Breast epithelium (tissue), 4 donors: ENCODE measurements around the gene ARMC10. TPM values are rescaled to one million over a fixed set of nuclear protein-coding genes. Genes with fewer than 3 reads are reported as not detected.
"Not testable (repeated sequence)": the region's sequence is repeated elsewhere in the genome, so short reads cannot be mapped to it uniquely, and the experiment has no call there.

Experiments used
- DNase-seq, 2 donors: peaks; one replicate each; pipeline ENCODE4 v3.0.0-alpha.2; 2019; ENCODE audit warnings: low spot score in 2 of 2
- H3K27ac ChIP-seq, 2 donors: fragments of 200-600 bp; sonication (generic) in 1 of 2; one replicate each; pipeline ENCODE4 v1.5.1; 2016 to 2019; ENCODE audit warnings: mild to moderate bottlenecking in 1 of 2
- H3K27me3 ChIP-seq, 2 donors: fragments of 200-600 bp; sonication (generic) in 1 of 2; one replicate each; pipeline versions ENCODE4 v1.5.1 to v1.6.0; 2017 to 2019; ENCODE audit warnings: control low read depth in 1 of 2, mild to moderate bottlenecking in 1 of 2
- H3K36me3 ChIP-seq: fragments of 200-600 bp; one replicate; pipeline ENCODE4 v1.5.1; 2019
- H3K4me1 ChIP-seq, 2 donors: fragments of 200-600 bp; sonication (generic); one replicate each; pipeline ENCODE4 v1.5.1; 2016 to 2019; ENCODE audit warnings: control low read depth in 1 of 2
- H3K4me3 ChIP-seq, 3 donors: fragments of 200-600 bp; sonication (generic); 1 replicate in 2 of 3; 2 replicates in 1 of 3; pipeline ENCODE4 v1.5.1; 2016 to 2019; ENCODE audit warnings: mild to moderate bottlenecking in 3 of 3, moderate library complexity in 2 of 3
- H3K9me3 ChIP-seq, 2 donors: fragments of 200-600 bp; sonication (generic) in 1 of 2; one replicate each; pipeline ENCODE4 v1.5.1; 2016 to 2019; ENCODE audit warnings: control low read depth in 1 of 2
- POLR2A ChIP-seq: fragments of 450-650 bp; IDR thresholded peaks from one replicate; pipeline ENCODE4 v1.6.1; 2016; ENCODE audit warnings: antibody characterized with exemption, mild to moderate bottlenecking, moderate library complexity
- POLR2AphosphoS5 ChIP-seq, 3 donors: sonication (generic); formaldehyde crosslinking; IDR thresholded peaks; one replicate each; pipeline ENCODE4 v1.6.1; 2017; ENCODE audit warnings: antibody characterized with exemption in 3 of 3
- intact Hi-C: fragments of 100-400 bp; cut with DNase I; formaldehyde crosslinking; loops from one replicate; pipeline ENCODE4 v1.15.1; 2023; ENCODE audit warnings: low total_unique reads
- total RNA-seq, 3 donors: library from RNA; depleted of rRNA; stranded (reverse); fragments of >200 nt; gene quantifications; one replicate each; pipeline ENCODE4 v1.1.0, GENCODE V29; 2016
- TF ChIP-seq, protein P1 (sequence below), 3 donors: fragments of 450-650 bp; IDR thresholded peaks; one replicate each; pipeline ENCODE4 v1.5.1; 2016 to 2017; ENCODE audit warnings: antibody characterized with exemption in 3 of 3, mild to moderate bottlenecking in 3 of 3, moderate library complexity in 3 of 3

ARMC10 gene
- total RNA-seq, result 10 to 100 TPM; 47.0 to 55.4 (median 49.8) TPM

DNA sequence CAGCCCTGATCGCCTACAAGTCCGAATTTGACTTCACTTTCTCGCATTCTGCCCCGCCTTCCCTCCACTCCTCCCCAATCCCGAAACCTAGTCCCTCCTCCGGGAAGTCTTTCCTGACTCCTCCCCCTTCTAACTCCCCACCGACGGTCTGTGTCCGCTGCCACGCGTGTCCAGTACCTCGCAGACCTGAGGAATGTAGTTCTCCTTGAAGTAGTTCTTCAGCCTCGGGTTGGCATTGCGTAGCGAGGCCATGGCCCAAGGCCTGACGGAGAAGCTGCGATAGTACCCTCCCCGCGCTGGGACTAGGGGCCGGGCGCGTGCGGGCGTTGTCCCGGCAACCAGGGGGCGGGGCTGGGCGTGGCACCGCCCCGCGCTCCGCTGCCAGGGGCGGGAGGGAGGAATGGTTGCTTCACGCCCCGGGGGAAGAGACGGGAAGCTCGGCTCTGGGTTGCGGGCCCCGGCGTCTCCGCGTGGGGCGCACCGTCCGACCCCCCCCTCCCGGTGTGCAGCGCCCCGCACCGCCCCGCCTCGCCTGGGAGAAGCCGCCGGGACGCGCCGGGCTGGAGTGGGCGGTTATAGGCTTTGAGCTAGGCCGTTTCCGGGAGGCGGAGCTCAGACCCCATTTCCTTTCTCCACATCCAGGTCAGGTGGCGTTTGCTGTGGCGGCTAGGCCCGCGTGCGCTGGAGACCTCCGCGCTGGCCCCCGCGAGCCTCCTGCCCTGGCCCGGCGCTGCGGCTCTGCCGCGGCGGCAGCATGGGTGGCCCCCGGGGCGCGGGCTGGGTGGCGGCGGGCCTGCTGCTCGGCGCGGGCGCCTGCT, at the start of gene ARMC10, which contains the start of gene FBXL13:
ARMC10 (plus strand) TSS at position 622 of the 818 bp plus-strand sequence; CDS start at position 755, 133 bp downstream.
FBXL13 (minus strand) TSS at position 278 of the 818 bp plus-strand sequence.
- TF ChIP-seq POLR2A (no peak), POLR2AphosphoS5 (IDR thresholded peaks at IDR 0.05) (peak; percentile 64 to 82 (median 78))
- TF ChIP-seq, protein P1, sequence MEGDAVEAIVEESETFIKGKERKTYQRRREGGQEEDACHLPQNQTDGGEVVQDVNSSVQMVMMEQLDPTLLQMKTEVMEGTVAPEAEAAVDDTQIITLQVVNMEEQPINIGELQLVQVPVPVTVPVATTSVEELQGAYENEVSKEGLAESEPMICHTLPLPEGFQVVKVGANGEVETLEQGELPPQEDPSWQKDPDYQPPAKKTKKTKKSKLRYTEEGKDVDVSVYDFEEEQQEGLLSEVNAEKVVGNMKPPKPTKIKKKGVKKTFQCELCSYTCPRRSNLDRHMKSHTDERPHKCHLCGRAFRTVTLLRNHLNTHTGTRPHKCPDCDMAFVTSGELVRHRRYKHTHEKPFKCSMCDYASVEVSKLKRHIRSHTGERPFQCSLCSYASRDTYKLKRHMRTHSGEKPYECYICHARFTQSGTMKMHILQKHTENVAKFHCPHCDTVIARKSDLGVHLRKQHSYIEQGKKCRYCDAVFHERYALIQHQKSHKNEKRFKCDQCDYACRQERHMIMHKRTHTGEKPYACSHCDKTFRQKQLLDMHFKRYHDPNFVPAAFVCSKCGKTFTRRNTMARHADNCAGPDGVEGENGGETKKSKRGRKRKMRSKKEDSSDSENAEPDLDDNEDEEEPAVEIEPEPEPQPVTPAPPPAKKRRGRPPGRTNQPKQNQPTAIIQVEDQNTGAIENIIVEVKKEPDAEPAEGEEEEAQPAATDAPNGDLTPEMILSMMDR (IDR thresholded peaks at IDR 0.05), result peak in 2 of 3 donors; percentile 23 to 37
- peak within 1 kb of the TSS; percentile 92 to 98 for H3K27ac ChIP-seq
- peaks cover 0 to 12% of the 10 kb centered on the region in 2 donors for H3K4me1 ChIP-seq
- H3K4me3 ChIP-seq, result peak within 1 kb of the TSS; percentile 77 to 93 (median 78)
- H3K27me3 ChIP-seq, result no peaks in the 10 kb centered on the region
- DNase-seq, result peak; percentile 83 to 85
- H3K9me3 ChIP-seq, result no peaks in the 10 kb centered on the region
- intact Hi-C loops, result no loop called here
- no peaks in the 10 kb centered on the region for H3K36me3 ChIP-seq

DNA sequence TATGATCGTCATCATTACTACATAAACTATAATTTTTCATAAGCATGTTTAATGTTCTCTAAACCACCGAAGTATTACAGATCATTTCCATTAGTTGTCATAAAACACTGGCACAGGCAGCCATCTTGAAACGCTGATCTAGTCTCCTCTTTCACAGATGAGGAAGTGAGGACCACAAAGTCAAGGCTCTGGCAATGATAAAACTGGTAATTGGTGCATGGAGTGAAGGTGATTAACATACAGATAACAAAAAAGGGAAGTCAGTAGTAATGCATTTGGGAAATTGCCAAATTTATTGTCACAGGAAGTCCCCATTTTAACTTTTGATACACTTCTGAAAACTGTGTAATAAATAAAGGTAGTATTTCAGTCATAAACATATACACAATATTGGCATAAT, 49.6 kb upstream of the ARMC10 start:
- Histone ChIP-seq H3K4me3 (no peak overlapping the region), H3K27me3 (no peaks in the 10 kb centered on the region), H3K27ac (no peak overlapping the region), H3K4me1 (no peaks in the 10 kb centered on the region), H3K36me3 (no peaks in the 10 kb centered on the region), H3K9me3 (no peaks in the 10 kb centered on the region)
- TF ChIP-seq, protein P1 (IDR thresholded peaks at IDR 0.05), result no peak
- TF ChIP-seq POLR2A, result no peak
- TF ChIP-seq POLR2AphosphoS5 (IDR thresholded peaks at IDR 0.05), result no peak
- intact Hi-C loops, result no loop called here
- DNase-seq, result no peak

DNA sequence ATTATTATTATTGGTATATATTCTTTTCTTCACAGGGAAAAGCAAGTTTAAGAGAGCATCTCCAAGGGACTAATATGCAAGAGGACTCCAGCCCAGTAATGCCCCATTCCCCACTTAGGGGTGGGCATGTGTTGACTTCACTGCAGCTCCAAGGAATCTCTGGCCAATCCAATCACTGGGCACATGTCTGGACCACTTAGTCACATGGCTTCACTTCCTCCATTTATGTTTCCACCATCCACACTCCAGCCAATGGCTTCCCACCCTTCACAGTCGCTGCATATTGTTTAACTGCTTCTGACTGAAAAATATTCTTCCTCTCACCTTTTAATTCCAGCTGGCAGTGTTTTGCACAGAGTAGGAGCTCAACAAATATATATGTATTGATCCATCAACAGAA, 43.9 kb upstream of the ARMC10 start:
- no peak for DNase-seq
- TF ChIP-seq POLR2A (no peak), POLR2AphosphoS5 (IDR thresholded peaks at IDR 0.05) (no peak)
- TF ChIP-seq, protein P1 (IDR thresholded peaks at IDR 0.05), result no peak
- Histone ChIP-seq H3K27me3 (no peaks in the 10 kb centered on the region), H3K4me3 (no peak overlapping the region), H3K9me3 (no peaks in the 10 kb centered on the region), H3K36me3 (no peaks in the 10 kb centered on the region), H3K27ac (no peak overlapping the region), H3K4me1 (no peaks in the 10 kb centered on the region)
- intact Hi-C loops, result no loop called here

DNA sequence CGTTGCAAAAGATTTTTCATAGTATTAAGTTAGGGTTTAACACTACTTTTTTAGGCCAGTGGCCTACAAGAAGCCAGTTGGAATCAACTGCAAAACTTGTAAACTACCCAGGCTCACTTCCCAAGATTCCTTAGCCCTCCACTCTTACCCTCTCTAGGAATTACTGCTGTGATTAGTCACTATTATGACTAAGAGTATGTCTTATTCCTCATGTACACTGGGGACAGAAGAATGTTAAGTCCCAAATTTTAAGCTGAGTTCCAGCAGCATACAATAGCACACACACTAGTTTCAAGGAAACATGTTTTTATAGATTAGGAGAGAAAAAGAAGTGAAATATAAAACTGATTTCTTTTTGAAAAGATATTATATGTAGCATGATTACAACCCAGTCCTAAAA, 43.2 kb upstream of the ARMC10 start:
- no peaks in the 10 kb centered on the region for H3K9me3 ChIP-seq

DNA sequence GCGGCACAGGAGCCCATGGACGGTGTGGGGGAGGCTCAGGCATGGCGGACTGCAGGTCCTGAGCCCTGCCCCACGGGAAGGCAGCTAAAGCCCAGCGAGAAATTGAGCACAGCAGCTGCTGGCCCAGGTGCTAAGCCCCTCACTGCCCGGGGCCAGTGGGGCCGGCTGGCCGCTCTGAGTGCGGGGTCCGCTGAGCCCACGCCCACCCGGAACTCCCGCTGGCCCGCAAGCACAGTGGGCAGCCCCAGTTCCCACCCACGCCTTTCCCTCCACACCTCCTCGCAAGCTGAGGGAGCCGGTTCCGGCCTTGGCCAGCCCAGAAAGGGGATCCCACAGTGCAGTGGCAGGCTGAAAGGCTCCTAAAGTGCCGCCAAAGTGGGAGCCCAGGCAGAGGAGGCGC, 40.6 kb upstream of the ARMC10 start:
- DNase-seq, H3K27me3 ChIP-seq, H3K4me3 ChIP-seq, intact Hi-C loops, H3K36me3 ChIP-seq, H3K4me1 ChIP-seq, H3K27ac ChIP-seq, H3K9me3 ChIP-seq: not testable (repeated sequence)

More for the DNA sequence above, 43.2 kb upstream of the ARMC10 start:
- no peaks in the 10 kb centered on the region for H3K27me3 ChIP-seq
- H3K4me3 ChIP-seq, result no peak overlapping the region
- H3K27ac ChIP-seq, result no peak overlapping the region
- no peaks in the 10 kb centered on the region for H3K36me3 ChIP-seq
- no peak for DNase-seq
- TF ChIP-seq, protein P1 (IDR thresholded peaks at IDR 0.05), result no peak
- TF ChIP-seq POLR2AphosphoS5 (IDR thresholded peaks at IDR 0.05) (no peak), POLR2A (no peak)
- intact Hi-C loops, result no loop called here
- H3K4me1 ChIP-seq, result no peaks in the 10 kb centered on the region
